ENCODE measurements around the gene OR7G3.

Gene OR7G3

GRCh38 chr19:9115307-9115813, 11.4 kb downstream of the OR7G3 start, which contains the start of gene OR7G1:
Gene OR7G1, minus strand, starts transcription at chr19:9115763. Its CDS starts 0 bp downstream, at chr19:9115763.
- H3K4me3 ChIP-seq (ENCODE audit: low read depth, low read length): no peak within 1 kb of the TSS
- TF ChIP-seq, protein P1, sequence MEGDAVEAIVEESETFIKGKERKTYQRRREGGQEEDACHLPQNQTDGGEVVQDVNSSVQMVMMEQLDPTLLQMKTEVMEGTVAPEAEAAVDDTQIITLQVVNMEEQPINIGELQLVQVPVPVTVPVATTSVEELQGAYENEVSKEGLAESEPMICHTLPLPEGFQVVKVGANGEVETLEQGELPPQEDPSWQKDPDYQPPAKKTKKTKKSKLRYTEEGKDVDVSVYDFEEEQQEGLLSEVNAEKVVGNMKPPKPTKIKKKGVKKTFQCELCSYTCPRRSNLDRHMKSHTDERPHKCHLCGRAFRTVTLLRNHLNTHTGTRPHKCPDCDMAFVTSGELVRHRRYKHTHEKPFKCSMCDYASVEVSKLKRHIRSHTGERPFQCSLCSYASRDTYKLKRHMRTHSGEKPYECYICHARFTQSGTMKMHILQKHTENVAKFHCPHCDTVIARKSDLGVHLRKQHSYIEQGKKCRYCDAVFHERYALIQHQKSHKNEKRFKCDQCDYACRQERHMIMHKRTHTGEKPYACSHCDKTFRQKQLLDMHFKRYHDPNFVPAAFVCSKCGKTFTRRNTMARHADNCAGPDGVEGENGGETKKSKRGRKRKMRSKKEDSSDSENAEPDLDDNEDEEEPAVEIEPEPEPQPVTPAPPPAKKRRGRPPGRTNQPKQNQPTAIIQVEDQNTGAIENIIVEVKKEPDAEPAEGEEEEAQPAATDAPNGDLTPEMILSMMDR (conservative IDR thresholded peaks at IDR 0.05; ENCODE audit: low read depth, low read length): no peak
- DNase-seq (ENCODE audit: low read depth): no peak

- TF ChIP-seq, protein P1 (conservative IDR thresholded peaks at IDR 0.05; ENCODE audit: low read depth, low read length): no peak
- H3K4me3 ChIP-seq (ENCODE audit: low read depth, low read length): no peak overlapping the region
- DNase-seq (ENCODE audit: low read depth): no peak
These were observed 16.8 kb downstream of the OR7G3 start for GRCh38 chr19:9109959-9110358.

DNA sequence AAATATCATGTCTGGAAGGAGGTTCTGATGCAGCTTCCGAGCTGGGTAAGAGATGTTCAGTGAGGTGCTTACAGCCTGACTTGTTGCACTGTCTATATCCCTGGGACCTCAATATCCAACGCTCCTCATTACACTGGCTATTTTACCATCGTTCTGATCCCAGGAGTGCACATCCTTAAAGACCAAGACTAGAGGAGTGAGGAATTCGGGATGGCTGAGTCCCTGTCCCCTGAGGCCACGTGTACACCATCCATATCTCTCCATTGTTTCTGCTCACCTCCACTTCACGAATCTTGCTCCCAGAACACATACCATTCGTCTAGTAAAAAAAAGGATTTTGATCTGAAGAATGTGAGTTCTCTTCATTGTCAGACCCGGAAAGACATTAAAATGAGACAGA, 19.4 kb downstream of the OR7G3 start, which contains the start of gene OR7G2:
Gene OR7G2 (minus strand): TSS at position 101 of the 400 bp plus-strand sequence. CDS start 4,232 bp downstream, outside the sequence.
- TF ChIP-seq, protein P1 (conservative IDR thresholded peaks at IDR 0.05; ENCODE audit: low read depth, low read length): no peak
- H3K4me3 ChIP-seq (ENCODE audit: low read depth, low read length): no peak within 1 kb of the TSS
- DNase-seq (ENCODE audit: low read depth): no peak

DNA sequence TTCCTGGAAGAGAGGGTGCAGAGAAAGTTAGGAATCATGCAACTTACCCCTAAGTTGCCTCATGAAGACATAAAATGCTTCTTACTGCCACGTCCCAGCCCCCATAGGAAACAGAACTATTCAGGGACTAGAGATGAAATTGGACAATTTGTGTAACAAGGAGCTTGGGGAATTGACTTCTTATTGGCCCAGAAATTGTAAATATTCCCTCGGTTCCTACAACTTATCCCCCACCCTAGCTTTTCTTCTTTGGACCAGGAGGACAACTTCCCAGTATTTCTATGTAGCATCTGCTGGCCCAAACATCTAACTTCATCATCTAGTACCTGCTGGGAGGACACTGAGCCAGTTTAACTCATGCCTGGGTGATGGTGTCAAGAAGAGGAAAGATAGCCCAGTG, 40.0 kb downstream of the OR7G3 start, which contains the start of gene OR1M1:
Gene OR1M1 (plus strand): TSS at position 301 of the 400 bp plus-strand sequence. CDS start 6,184 bp downstream, outside the sequence.
- TF ChIP-seq, protein P1 (conservative IDR thresholded peaks at IDR 0.05; ENCODE audit: low read depth, low read length): no peak
- H3K4me3 ChIP-seq (ENCODE audit: low read depth, low read length): no peak within 1 kb of the TSS
- DNase-seq (ENCODE audit: low read depth): no peak

GRCh38 chr19:9078651-9079050, 48.1 kb downstream of the OR7G3 start:
- no peak for DNase-seq (ENCODE audit: low read depth)
- no peak overlapping the region for H3K4me3 ChIP-seq (ENCODE audit: low read depth, low read length)
- TF ChIP-seq, protein P1 (conservative IDR thresholded peaks at IDR 0.05; ENCODE audit: low read depth, low read length): no peak

GRCh38 chr19:9076901-9077300, 49.8 kb downstream of the OR7G3 start:
- DNase-seq (ENCODE audit: low read depth): no peak
- TF ChIP-seq, protein P1 (conservative IDR thresholded peaks at IDR 0.05; ENCODE audit: low read depth, low read length): no peak
- H3K4me3 ChIP-seq (ENCODE audit: low read depth, low read length): no peak overlapping the region
